HL-60/S4 treated with phorbol 12-myristate 13-acetate at 8.2 ng/mL for 4 days and 3 days (cell line): Measurements from ENCODE around the gene DSCAM.

ENCODE experiments used
- in situ Hi-C: fragments of 300-500 bp; cut with MboI; formaldehyde crosslinking; loops from 2 replicates; pipeline ENCODE4 v1.15.0; 2022; ENCODE audit warnings: low sequenced_read_pairs

DSCAM gene

GRCh38 chr21:40840401-40841125 lies 6.4 kb downstream of the DSCAM start:
- in situ Hi-C loops, result no loop called here

GRCh38 chr21:40839521-40839920 lies 7.4 kb downstream of the DSCAM start:
- in situ Hi-C loops, result no loop called here

- in situ Hi-C loops, result no loop called here
Measured at GRCh38 chr21:40837456-40837855, 9.5 kb downstream of the DSCAM start.

DNA sequence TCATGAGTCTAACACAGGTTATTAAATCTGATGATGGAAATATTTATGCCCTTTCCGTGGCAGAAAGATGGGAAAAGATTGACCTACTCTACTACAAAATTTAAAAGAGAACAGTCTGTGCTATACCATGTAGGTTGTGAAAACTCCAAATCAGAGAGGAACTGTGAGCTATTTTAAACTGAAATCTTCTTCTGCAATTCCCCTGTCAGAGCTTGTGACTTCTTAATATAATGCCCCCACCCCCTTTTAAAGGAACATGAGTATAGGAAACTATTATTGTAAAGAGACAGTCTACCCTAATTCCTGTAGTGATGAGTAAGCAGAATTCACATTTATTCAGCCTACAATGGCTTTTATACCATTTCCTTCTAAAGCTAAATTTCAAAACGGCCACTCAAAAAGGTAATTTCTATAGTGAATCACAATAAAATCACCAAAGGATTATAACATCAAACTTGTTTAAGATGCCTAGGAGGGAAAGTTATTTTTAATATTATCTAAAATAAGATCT lies 11.7 kb downstream of the DSCAM start:
- in situ Hi-C loops, result no loop called here

GRCh38 chr21:40833184-40833583 lies 13.8 kb downstream of the DSCAM start:
- in situ Hi-C loops, result no loop called here

GRCh38 chr21:40832316-40832715 lies 14.6 kb downstream of the DSCAM start:
- in situ Hi-C loops, result no loop called here

DNA sequence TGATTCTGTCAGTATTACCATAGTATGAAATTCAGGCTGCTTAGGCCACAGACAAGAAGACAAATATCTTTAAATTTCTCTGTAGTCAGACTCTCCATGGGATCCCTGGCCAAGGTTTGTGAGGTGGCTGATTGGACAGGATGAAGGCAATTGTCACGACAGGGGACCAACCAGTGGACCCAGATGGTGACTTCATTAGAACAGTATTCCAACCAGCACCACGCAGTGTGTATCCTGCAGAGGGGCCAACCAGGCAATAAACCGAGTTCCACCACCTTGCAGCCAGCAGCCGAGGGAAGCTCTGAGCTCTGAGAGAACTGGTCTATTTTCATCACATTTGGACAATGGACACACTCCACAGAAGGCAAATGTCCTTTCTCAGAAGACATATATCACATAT lies 16.1 kb downstream of the DSCAM start:
- in situ Hi-C loops, result no loop called here

DNA sequence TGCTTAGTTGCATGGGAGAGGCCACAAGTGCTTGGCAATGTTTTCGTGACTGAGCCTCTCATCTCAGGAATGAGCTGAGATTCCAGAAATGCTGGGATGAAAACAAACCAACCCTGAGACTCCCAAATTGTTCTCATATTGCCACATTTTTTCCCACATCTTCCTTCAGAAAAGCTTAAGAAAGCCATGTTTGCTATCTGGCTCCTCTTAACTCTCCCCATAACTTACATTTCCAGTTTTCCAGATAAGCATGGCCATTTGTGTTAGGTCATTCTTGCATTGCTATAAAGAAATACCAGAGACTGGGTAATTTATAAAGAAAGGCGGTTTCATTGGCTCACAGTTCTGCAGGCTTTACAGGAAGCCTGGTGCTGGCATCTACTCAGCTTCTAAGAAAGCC lies 17.2 kb downstream of the DSCAM start:
- in situ Hi-C loops, result no loop called here

DNA sequence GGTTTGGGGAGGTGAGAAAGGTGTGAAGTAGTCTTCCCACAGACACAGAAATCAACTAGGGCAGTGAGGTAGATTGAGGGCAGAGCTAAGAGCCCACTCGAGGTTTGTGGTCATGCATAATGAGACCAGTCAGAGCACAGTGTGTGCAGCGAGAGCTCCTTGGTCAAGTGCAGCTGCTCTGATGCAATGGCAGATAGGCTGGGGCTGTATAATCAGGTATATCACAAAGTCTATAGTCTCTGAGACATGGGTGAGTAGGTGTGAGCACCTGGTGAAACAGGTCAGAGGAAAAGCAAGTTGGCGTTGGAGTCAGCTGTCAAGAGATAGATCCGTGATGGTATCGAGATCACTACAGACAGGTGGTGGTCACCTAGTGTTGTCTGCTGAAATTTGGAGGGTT lies 17.6 kb downstream of the DSCAM start:
- in situ Hi-C loops, result no loop called here

DNA sequence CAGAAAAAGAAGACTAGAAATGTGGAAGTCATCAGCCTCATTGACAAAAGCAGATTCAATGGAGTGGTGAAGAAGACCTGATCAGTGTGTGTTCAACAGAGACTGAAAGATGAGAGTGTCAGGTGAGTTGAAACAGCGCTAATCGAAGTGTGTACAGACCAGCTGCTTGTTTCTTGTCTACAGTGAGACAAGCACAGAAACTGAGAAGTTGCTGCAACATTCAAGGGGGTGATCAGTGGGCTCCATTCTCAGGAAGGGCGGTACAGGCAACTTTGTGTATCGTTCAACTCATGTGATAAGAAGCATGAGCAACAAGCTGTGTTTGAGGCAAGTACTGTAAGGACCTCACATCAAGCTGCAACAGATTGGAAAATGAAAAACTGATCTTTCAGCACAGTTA lies 19.4 kb downstream of the DSCAM start:
- in situ Hi-C loops, result no loop called here

DNA sequence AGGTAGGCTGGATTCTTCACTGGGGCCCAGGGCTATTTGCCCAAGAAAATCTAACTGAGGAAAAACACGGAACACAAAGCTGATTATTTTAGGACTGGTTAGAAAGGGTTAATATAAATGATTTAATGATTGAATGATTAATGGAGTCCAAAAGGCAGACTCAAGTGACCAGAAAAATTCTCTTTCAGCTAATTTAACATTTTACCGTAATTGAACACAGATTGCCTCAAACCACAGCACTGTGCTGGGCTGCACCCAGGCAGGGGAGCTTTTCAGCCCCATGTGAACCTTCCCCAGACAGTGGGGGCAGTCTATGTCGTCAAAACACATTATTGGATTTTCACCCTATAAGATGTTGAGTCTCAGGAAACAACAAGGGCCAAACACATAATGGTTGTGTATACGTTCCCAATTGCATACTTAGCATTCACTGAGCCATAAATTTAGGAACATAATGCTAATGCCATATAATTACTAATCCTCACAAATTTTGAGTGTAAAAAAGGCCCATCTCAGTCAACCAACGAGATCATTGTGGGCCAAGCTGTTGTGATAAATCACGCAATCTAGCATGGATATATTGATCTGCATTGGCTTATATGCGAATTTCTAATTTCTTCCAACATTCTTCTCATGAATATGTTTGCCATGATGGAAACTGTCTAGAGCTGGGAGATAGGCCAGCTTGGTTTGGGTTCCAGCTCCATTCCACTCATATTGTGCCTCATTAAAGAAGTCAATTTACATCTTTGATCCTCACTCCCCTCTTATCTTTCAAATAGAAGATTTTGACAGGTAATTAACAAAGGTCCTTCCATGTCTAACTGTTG lies 27.7 kb downstream of the DSCAM start:
- in situ Hi-C loops, result no loop called here

DNA sequence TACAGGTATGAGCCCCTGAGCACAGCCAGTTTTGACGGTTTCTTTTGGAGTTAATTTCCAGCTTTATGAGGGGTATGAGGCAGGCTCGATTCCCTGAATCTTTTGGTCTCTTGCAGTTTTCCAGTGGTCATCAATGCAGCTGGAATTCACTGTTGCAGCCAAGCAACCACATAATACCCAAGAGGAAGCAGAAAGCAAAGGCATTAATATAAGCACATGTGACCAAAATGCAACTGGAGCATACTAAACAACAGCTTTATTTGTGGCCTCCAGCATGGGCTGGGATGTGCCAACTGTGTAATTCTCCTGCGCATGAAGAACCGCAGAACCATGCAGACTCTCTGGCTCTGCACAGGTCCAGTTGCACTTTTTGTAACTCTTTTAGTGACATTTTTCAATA lies 33.0 kb downstream of the DSCAM start:
- in situ Hi-C loops, result no loop called here

- in situ Hi-C loops, result no loop called here
Measured at GRCh38 chr21:40809673-40810197, 37.2 kb downstream of the DSCAM start.

DNA sequence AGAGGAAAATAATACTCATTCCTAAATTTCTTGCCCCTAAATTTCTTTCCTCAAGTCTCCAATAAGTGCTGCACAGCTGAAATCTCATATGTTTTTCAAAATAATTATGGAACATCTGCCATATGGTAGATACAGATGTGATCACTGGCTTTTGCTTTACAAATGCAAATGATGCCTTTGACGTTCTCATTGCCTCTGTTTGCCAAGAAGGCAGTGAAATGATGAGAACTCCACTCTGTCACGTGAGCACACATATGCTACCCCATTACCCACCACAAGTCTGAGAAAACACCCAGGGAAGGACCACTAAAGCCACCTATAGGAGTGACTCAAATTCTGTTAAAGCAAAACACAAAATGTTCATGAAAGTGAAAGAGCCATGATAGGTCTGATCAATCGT lies 43.9 kb downstream of the DSCAM start:
- in situ Hi-C loops, result no loop called here

DNA sequence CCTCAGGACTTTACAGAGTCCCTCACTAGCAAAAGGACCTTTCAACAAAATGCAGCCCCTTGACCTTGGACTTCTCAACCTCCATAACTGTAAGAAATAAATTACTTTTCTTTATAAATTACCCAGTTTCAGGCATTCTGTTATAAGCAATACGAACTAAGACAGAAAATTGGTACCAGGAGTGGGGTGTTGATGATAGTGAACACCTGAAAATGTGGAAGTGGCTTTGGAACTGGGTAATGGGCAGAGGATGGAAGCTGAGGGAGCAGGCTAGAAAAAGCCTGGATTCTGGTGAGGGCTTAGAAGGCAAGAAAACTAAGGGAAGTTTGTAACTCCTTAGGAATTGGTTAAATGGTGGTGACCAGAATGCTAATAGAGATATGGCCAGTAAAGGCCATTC lies 46.8 kb downstream of the DSCAM start:
- in situ Hi-C loops, result no loop called here

DNA sequence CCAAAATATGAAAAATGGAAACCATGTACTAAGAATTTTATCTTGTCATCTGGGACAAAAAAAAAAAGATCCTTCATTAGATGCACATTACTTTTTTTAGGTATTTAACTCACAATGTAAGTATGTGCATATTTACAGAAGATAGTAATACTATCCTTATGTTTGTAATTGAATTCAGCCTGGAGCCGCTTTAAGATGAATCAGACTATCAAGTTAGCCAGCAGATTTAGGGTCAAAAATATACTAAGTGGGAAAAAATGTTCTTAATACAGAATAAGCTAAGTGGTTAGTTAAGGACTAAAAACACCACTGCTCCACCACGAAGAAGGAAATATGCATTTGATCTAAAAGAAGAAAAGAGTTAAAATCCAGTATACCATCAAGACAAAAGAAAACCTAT lies 49.1 kb downstream of the DSCAM start:
- in situ Hi-C loops, result no loop called here

GRCh38 chr21:40797410-40797809 lies 49.5 kb downstream of the DSCAM start:
- in situ Hi-C loops, result no loop called here

- in situ Hi-C loops, result no loop called here
Measured at GRCh38 chr21:40796464-40796863, 50.5 kb downstream of the DSCAM start.

DNA sequence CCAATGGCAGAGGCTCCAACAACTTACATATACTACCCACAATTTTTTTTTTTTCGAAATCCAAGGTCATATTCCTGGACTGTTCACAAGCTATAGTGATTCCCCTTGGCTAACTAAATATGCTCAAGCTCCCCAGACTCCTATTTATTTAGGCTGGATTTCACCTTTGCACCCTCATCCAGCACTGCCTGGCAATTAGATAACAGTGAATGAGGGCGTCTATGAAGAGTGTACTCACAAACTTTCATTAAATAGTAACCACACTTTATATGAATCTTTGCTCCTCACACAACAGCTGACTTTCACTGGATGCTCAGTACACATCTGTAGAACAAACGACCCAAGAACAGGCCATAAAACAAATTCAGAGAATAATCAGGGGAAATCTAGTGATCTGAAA lies 51.6 kb downstream of the DSCAM start:
- in situ Hi-C loops, result no loop called here

DNA sequence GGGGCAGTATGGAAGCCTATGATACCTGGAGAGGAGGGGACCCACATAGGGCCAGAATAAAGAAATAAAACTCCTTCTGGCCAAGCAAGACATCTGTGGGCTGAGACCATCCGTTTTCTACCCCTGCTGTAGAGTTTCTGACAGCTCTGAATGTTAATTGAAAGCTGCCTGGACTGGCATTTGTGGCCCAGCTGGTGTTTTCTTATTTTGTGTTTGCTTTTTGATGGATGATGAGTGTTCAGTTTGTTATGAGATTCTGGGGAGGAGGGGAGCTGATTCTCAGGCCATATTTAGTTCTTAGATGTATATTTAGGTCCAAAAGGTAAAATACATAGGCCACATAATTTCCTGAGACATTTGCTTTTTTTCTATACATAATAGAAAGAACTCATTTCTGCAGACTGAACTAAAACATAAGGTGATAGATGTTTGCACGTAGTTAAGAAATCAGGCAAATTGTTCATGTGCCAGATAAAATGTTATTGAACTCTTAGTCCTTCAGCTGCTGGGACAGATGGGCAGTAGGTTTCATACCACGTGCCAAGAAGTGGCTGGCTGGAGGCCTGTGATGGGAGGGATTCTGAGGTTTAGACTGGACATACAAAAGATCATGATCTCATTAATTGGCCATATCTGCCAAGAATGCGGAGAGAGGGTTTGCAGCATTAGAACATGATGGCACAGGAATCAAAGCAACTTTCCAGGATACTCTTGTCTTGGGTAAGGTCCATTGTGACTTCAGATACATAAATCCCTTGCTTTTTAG lies 54.1 kb downstream of the DSCAM start:
- in situ Hi-C loops, result no loop called here

- in situ Hi-C loops, result no loop called here
Measured at GRCh38 chr21:40788635-40789034, 58.3 kb downstream of the DSCAM start.
